ENCODE data around the gene ACTG1. TPM values are rescaled to one million over a fixed set of nuclear protein-coding genes. Genes with fewer than 3 reads are reported as not detected.

ACTG1 gene
- polyA plus RNA-seq, 1 donor from 2014 or later: 1,302 TPM

DNA sequence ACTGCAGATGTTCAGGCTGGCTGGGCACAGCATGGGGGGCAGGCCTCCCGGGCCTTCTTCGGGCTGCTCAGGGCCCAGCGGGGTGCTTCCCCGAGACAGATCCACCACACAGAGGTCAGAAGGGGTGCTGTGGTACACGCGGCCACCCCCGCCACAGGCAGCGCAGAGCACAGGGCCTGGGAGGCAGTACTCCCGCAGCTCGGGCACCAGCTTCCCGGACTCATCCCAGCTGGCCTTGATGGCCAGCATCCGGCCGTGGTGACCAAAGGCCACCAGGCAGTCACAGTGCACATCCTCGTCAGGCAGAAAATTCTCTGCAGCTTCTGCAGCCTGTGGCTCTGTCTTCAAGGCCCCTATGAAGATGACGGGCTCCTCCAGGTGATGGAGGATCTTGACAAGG is 37.7 kb upstream of the ACTG1 start:
- peaks cover 12 to 27% (median 20%) of the 10 kb centered on the region in 3 donors for H3K4me1 Mint-ChIP-seq
- peaks cover 5% of the 10 kb centered on the region for H3K36me3 Mint-ChIP-seq
- no peaks in the 10 kb centered on the region for H3K9me3 Mint-ChIP-seq
- no peaks in the 10 kb centered on the region for H3K27me3 Mint-ChIP-seq
- peak overlapping the region; percentile 58 to 93 (median 88) for H3K4me3 Mint-ChIP-seq
- peak overlapping the region in 1 of 3 donors; percentile 94 for H3K27ac Mint-ChIP-seq

DNA sequence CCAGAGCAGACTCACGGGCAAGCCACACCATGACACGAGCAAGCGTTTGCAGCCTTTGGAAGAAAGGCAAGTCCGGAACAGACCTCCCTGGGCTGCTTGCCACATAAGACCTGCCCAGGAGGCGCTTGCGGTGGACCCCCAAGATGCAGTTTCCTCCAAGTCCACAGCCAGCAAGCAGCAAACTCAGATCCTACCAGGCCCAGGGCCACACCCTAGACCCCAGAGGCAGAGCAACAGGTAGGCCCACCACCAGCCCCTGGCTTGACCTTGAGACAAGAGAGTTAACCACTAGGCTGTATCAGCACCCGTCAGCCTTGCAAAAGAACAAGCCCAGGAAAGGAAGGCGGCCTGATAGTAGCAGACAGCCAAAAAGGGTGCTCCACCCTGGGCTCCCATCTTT is 37.2 kb upstream of the ACTG1 start:
- peak overlapping the region in 1 of 3 donors; percentile 94 for H3K27ac Mint-ChIP-seq
- H3K4me3 Mint-ChIP-seq: peak overlapping the region; percentile 58 to 93 (median 88)
- no peaks in the 10 kb centered on the region for H3K9me3 Mint-ChIP-seq
- peaks cover 5% of the 10 kb centered on the region for H3K36me3 Mint-ChIP-seq
- no peaks in the 10 kb centered on the region for H3K27me3 Mint-ChIP-seq
- H3K4me1 Mint-ChIP-seq: peaks cover 12 to 27% (median 20%) of the 10 kb centered on the region in 3 donors

DNA sequence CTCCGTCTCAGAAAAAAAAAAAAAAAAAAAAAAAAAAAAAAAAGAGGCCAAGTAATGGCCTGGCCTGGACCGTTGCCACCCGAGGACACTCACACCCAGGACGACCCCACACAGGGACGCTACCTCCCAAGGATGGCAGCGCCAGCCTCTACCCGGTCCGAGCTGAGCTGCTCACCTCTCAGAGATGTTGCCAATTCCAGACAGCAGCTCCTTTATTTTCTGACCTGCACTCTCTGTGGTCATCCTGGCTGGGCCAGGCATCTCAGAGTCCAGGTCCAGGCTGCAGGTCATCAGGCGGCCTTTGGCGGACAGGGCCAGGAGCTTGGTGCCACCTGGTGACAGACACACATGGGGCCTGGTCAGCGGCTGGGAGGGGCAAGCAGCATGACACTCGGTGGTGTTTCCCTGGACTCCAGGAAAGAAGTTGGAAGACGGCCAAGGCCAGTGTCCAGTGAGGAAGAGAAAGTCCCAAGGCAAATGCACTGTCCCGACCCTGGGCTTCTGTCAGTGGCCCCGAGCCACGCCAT is 36.5 kb upstream of the ACTG1 start:
- H3K27ac Mint-ChIP-seq: peak overlapping the region in 2 of 3 donors; percentile 78 to 94
- peak overlapping the region in 2 of 4 donors; percentile 57 to 92 for H3K4me3 Mint-ChIP-seq
- H3K36me3 Mint-ChIP-seq: peaks cover 5% of the 10 kb centered on the region
- H3K9me3 Mint-ChIP-seq: no peaks in the 10 kb centered on the region
- peaks cover 12 to 23% (median 18%) of the 10 kb centered on the region in 3 donors for H3K4me1 Mint-ChIP-seq
- no peaks in the 10 kb centered on the region for H3K27me3 Mint-ChIP-seq

DNA sequence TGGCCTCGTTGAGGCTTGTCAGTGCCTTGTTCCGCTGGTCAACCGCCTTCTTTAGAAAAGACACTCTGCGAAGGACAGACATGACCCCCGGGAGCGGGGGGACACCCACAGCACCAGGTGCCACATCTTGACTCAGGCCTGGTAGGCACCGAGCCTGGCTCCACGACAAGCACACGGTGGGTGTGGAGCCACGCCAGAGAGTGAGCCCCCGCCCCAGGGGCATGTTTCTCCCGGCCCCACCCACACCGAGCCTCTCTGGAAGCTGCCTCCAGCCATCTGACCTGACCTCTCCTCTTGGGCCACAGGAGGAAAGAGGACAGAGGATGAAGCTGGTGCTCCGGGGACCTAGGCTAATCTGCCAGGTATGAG is 35.0 kb upstream of the ACTG1 start:
- Mint-ChIP-seq H3K36me3 (peaks cover 5% of the 10 kb centered on the region), H3K9me3 (no peaks in the 10 kb centered on the region), H3K4me3 (no peak overlapping the region), H3K27me3 (no peaks in the 10 kb centered on the region), H3K4me1 (peaks cover 5 to 15% (median 8%) of the 10 kb centered on the region in 3 donors), H3K27ac (no peak overlapping the region)

DNA sequence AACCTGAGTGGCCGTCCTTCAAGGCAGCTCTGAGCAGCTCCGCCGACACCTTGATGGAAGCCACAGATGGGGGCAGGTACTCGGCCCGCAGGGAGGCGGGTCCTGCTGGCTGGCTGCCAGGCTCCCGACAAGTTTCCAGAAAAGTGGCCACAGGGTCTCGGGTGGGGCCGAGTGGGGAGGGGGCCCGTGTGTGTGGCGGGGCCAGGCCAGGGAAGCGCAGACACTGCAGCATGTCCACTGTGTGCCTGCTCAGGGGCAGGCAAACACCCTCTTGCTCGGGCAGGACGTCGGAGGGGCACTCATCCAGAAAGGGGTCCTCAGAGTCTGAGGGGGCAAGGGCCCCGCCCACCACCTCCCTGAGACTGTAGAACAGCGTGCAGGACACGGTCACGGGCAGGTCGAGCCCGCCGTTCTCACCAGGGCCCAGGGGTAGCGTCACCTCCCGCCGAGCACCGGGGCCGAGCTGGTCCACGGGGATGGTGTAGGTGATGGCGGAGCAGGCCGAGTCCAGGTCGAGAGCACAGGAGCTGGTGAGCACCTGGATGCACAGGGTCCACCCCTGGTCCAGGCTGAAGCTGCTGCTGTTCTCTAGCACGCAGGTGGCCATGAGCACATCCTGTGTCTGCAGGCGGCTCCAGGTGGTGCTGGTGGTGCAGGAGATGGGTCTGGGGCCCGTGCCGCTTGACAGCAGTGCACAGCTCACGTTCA is 34.5 kb upstream of the ACTG1 start:
- Mint-ChIP-seq H3K36me3 (peaks cover 5% of the 10 kb centered on the region), H3K4me1 (peaks cover 5 to 15% (median 8%) of the 10 kb centered on the region in 3 donors), H3K27me3 (no peaks in the 10 kb centered on the region), H3K9me3 (no peaks in the 10 kb centered on the region), H3K4me3 (no peak overlapping the region), H3K27ac (no peak overlapping the region)

DNA sequence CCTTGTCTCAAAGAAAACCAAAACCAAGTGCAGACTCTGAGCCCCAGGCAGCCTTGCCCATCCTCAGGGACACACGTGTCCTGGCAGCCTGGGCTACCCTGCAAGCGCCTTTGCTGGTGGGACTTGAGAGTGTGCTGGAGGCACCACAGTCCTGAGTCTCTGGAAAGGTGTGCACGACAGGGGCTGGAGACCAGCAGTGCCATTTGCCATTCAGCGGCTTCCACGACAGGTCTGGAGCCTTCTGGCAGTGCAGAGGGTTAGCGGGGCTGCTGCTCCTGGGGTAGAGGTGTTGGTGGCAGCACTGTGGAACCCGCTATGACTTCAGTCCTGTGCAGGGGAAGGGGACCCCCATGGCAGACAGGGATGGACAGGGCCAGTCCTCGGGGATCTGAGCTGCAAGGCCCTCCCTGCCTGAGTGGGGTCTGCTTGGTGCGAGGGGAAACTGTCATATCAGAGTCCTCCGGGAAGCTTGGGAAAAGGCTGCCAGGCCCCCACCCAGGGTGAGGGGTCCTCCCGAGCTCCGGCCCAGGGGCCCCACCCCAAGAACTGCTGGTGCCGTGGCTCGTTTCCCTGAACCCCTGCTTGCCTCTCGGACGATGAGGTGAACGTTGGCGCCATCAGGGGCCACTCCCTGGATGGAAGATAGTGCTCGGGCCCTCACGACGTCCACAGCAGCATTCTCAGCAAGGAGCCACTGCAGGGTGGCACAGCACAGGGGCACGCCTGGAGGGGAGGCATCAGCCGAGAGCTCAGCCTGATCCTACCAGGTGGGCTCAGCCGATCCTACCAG is 32.8 kb upstream of the ACTG1 start:
- Mint-ChIP-seq H3K27ac (no peak overlapping the region), H3K9me3 (no peaks in the 10 kb centered on the region), H3K4me3 (no peak overlapping the region), H3K4me1 (peaks cover 5 to 8% (median 8%) of the 10 kb centered on the region in 3 donors), H3K36me3 (peaks cover 5% of the 10 kb centered on the region), H3K27me3 (no peaks in the 10 kb centered on the region)

DNA sequence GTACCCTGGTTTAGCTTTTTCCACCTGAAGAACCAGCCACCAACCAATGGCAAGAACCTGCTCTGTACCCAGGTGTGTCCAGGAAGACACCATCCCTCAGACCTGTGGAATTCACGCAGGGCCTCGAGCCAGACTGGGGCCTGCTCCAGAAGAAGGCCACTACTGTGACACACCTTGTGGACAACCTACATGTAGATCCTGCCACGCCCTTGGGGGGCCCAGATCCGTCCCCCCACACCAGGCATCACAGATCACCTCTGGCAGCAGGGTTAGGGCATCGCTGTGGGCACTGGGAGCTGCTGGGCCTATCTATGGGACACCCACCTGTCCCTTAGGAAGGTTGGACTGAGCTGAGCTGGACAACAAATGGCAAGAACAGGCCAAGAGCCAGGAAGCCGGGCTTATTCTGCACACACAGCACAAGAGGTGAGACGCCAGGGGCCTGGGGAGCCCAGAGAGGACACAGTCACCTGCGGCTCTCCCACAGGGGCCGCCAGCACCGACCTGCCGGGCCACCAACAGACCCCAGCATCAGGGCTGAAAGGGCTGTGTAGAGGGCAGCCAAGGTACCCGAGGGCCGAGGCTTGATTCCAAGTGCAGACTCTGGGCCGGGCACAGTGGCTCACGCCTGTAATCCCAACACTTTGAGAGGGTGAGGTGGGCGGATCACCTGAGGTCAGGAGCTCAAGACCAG is 31.8 kb upstream of the ACTG1 start:
- peaks cover 0 to 4% (median under 1%) of the 10 kb centered on the region in 3 donors for H3K4me1 Mint-ChIP-seq
- H3K4me3 Mint-ChIP-seq: peak overlapping the region in 1 of 4 donors; percentile 52
- H3K36me3 Mint-ChIP-seq: no peaks in the 10 kb centered on the region
- H3K27ac Mint-ChIP-seq: no peak overlapping the region
- no peaks in the 10 kb centered on the region for H3K9me3 Mint-ChIP-seq
- H3K27me3 Mint-ChIP-seq: no peaks in the 10 kb centered on the region

DNA sequence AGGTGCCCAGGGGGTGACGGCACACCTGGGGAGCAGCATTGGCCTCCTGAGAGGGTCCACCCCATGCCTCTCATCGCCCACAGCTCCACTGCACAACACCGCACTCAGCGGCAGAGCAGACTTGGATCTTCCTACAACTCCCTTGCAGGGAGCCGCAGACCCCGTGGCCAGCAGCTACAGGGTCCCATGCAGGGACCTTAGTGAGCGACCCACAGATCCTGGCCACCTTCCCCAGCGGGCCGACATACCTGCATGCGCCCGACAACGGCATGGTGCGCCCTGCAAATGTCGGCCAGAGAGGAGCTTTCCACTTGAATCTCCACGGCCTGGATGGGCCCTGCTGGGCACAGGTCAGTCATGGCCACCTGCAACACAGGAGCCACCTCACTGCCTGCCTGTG is 31.2 kb upstream of the ACTG1 start:
- H3K4me1 Mint-ChIP-seq: no peaks in the 10 kb centered on the region
- no peak overlapping the region for H3K4me3 Mint-ChIP-seq
- H3K27me3 Mint-ChIP-seq: no peaks in the 10 kb centered on the region
- H3K9me3 Mint-ChIP-seq: no peaks in the 10 kb centered on the region
- H3K27ac Mint-ChIP-seq: no peak overlapping the region
- no peaks in the 10 kb centered on the region for H3K36me3 Mint-ChIP-seq

DNA sequence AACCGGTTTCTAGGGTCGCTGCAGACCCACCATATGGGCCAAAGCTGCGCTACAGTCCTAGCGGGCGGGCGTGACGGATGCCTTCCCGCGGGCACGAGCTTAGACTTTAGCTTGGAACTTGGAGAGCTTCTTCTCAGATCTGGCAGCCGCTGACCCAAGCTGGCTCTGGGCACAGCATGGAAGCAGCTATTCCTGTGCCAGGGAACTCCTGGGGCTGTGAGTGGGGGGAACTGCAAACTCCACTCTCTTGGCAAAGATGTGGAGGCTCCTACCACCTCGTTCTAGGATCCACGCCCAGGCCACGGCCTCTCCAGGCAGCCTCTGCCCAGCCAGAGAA is 30.7 kb upstream of the ACTG1 start:
- no peaks in the 10 kb centered on the region for H3K9me3 Mint-ChIP-seq

DNA sequence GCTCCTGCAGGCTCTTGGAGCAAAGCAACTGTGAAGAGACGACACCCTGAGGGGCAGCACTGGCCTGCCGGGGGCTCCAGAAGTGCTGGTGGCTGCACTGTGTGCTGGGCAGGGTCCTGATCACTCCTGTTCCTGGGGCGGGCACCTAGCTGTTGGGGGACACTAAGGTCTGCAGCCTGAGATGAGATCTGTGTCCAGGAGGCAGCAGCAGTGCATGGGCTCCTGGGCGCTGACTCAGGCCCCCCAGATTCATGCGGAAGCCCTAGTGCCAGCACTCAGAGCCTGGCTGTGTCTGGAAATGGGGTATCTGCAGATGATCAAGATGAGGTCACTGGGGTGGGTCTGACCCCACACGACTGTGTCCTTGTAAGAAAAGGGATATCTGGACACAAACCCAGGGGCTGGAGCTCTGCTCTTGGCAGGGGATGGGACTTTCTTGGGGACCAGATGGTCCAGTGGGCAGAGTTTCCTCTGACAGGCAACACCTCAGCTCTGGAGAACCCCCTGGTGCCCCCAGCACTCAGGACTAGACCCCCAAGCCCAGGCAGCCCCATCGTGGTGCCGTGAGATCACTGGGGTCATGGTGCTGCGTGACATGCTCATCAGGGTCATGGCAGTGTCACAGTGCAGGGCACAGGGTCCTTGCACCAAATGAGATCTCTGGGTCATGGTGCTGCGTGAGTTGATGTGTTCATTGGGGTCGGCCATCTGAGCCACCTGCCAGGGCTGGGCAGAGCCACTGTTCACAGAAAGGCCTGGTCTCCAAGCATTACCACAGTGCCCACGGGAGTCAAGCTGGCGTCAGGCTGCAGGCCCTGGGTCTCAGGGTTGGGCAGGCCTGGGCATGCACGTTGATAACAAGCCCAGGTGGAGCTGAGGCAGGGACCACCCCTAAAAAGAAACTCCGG is 30.1 kb upstream of the ACTG1 start:
- peaks cover 0 to 4% (median 0%) of the 10 kb centered on the region in 3 donors for H3K4me1 Mint-ChIP-seq
- peak overlapping the region in 1 of 4 donors; percentile 55 for H3K4me3 Mint-ChIP-seq
- H3K9me3 Mint-ChIP-seq: no peaks in the 10 kb centered on the region
- peak overlapping the region in 2 of 3 donors; percentile 65 to 73 for H3K27ac Mint-ChIP-seq
- H3K27me3 Mint-ChIP-seq: peaks cover 5% of the 10 kb centered on the region
- H3K36me3 Mint-ChIP-seq: no peaks in the 10 kb centered on the region

More for the DNA sequence above, 30.7 kb upstream of the ACTG1 start:
- Mint-ChIP-seq H3K36me3 (no peaks in the 10 kb centered on the region), H3K27ac (no peak overlapping the region), H3K4me3 (no peak overlapping the region), H3K4me1 (no peaks in the 10 kb centered on the region), H3K27me3 (no peaks in the 10 kb centered on the region)

DNA sequence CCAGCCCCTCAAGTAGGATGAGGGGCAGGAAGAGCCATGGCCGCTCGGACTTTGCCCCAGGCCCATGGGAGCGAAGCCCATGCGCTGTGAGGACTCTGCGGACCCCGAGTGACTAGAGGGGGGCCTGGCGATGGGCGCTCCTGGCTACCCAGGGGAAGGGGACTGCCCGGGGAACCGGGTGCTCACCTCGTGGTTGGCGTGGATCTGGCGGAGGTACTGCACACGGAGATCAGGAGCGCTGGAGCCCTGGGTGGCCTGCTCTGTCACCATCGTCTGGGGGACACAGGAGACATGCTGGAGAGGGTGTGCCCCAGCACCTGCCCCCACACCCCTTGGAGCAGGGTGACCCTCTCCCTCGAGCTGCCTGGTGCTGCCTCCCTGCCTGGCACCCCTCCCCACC is 28.5 kb upstream of the ACTG1 start:
- Mint-ChIP-seq H3K36me3 (no peaks in the 10 kb centered on the region), H3K27me3 (peaks cover 8% of the 10 kb centered on the region), H3K9me3 (no peaks in the 10 kb centered on the region), H3K4me3 (no peak overlapping the region), H3K27ac (no peak overlapping the region), H3K4me1 (peaks cover 0 to 6% (median 2%) of the 10 kb centered on the region in 3 donors)

DNA sequence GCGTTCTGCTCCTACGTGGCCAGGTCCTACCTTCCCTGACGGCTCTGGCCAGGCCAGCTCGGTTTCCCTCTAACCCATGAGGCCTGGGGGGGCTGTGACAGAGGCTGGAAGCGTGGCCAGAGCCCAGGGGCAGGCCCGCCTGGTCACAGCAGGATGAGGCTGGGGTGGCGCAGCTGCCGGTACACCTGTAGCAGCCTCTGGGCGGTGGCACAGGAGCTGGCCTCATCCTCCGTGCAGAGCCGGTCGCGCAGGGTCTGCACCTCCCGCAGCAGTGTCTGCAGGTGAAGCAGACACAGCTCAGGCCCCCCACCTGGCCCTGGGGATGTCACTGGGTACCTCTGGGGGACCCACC is 28.1 kb upstream of the ACTG1 start:
- Mint-ChIP-seq H3K4me1 (peaks cover 0 to 6% (median 2%) of the 10 kb centered on the region in 3 donors), H3K36me3 (no peaks in the 10 kb centered on the region), H3K27me3 (peaks cover 8% of the 10 kb centered on the region)

DNA sequence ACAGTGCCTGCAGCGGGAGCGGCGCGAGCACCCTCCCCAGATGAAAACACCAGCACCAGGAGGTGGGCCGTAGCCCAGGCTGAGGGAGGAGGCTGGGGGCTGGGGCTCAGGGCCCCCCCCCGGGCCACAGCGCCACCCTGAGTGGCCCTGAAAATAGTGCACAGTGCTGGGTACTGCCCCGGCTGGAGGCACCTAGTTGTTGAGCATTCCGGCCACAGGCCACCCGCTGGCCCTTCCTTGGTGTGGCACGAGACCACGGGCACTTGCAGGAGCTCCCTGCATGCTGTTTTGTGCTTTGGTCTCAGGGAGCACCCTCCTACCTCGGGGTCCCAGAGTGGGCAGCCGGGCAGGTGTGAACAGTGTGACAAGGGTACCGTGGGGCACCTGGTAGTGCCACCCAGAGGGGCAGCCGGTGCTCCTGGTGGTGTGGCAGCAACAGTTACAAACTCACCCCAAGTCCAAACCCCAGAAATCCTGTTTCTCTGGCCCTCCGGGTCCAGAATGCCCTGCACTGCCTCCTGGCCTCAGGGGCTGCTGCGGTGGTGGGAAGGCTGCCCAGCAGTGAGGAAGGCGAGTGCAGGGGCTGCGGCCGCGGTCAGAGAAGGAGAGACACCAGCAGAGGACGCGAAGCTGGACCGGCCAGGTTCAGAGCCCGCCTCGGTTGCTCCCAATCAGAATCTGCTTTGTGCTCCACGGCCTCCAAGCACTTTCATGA is 27.5 kb upstream of the ACTG1 start:
- peaks cover 8% of the 10 kb centered on the region for H3K27me3 Mint-ChIP-seq
- peaks cover 0 to 6% (median 2%) of the 10 kb centered on the region in 3 donors for H3K4me1 Mint-ChIP-seq

More for the DNA sequence above, 28.1 kb upstream of the ACTG1 start:
- Mint-ChIP-seq H3K4me3 (no peak overlapping the region), H3K27ac (no peak overlapping the region), H3K9me3 (no peaks in the 10 kb centered on the region)

DNA sequence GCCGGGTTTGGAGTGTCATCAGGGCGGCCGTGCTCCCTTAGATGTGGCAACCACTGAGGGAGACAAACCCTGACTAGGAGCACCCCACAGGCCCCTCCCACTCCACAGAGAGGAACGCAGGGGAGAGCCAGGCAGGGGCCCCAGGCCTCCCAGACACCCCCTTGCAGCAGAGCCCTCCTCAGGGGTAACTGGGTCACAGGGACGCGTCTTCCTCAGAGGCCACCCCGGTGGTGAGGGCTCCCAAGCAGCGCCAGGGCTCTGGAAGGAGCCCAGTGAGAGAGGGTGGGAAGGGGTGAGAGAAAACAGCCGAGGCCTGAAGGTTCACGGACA is 26.9 kb upstream of the ACTG1 start:
- Mint-ChIP-seq H3K27me3 (peaks cover 8% of the 10 kb centered on the region), H3K27ac (no peak overlapping the region), H3K9me3 (no peaks in the 10 kb centered on the region), H3K4me3 (no peak overlapping the region), H3K4me1 (peaks cover 0 to 8% (median 2%) of the 10 kb centered on the region in 3 donors), H3K36me3 (no peaks in the 10 kb centered on the region)

More for the DNA sequence above, 27.5 kb upstream of the ACTG1 start:
- Mint-ChIP-seq H3K27ac (peak overlapping the region in 1 of 3 donors; percentile 53), H3K4me3 (no peak overlapping the region), H3K36me3 (no peaks in the 10 kb centered on the region), H3K9me3 (no peaks in the 10 kb centered on the region)

All from IgD-negative memory B cell (primary cell).